ENCODE measurements around the gene TYSND1. TPM values are rescaled to one million over a fixed set of nuclear protein-coding genes. Genes with fewer than 3 reads are reported as not detected.
A peak's percentile ranks its signal among the peaks of the same experiment; 100 is the strongest.

The TYSND1 gene
- total and polyA plus RNA-seq, 7 donors: 2.4 to 7.5 (median 4.1) TPM

- intact Hi-C loops (cut with DNase I): no loop called here
- peaks cover 11% of the 10 kb centered on the region for H3K4me1 ChIP-seq
- ATAC-seq (no peak), DNase-seq (no peak)
- H3K27ac ChIP-seq: no peak overlapping the region
- no peak for TF ChIP-seq CTCF (IDR thresholded peaks at IDR 0.05)
- H3K9me3 ChIP-seq: no peaks in the 10 kb centered on the region
- no peaks in the 10 kb centered on the region for H3K27me3 ChIP-seq (ENCODE audit: insufficient read depth in 3 of 3, low read length in 2 of 3)
- H3K4me3 ChIP-seq: no peak overlapping the region
- 88 to 94% (median 89%) methylated on average over 11 of the region's 11 CpGs for WGBS, 3 donors
- H3K36me3 ChIP-seq (ENCODE audit: insufficient read depth in 1 of 2, low read depth in 1 of 2): peaks cover 0 to 20% of the 10 kb centered on the region in 2 donors
Measured at GRCh38 chr10:70139151-70139996, 7.1 kb downstream of the TYSND1 start.

GRCh38 chr10:70137927-70138883 is 8.3 kb downstream of the TYSND1 start:
- Histone ChIP-seq H3K36me3 (ENCODE audit: insufficient read depth in 1 of 2, low read depth in 1 of 2) (peaks cover 0 to 20% of the 10 kb centered on the region in 2 donors), H3K27ac (no peak overlapping the region), H3K4me3 (no peak overlapping the region), H3K9me3 (no peaks in the 10 kb centered on the region), H3K27me3 (ENCODE audit: insufficient read depth in 3 of 3, low read length in 2 of 3) (no peaks in the 10 kb centered on the region), H3K4me1 (peaks cover 20% of the 10 kb centered on the region)
- ATAC-seq (no peak), DNase-seq (no peak)
- WGBS, 3 donors: 92 to 95% (median 93%) methylated on average over 14 of the region's 14 CpGs
- no peak for TF ChIP-seq CTCF (IDR thresholded peaks at IDR 0.05)
- intact Hi-C loops (cut with DNase I): no loop called here

GRCh38 chr10:70137135-70137534 is 9.4 kb downstream of the TYSND1 start:
- Histone ChIP-seq H3K27ac (no peak overlapping the region), H3K27me3 (ENCODE audit: insufficient read depth in 3 of 3, low read length in 2 of 3) (no peaks in the 10 kb centered on the region), H3K4me3 (no peak overlapping the region), H3K36me3 (ENCODE audit: insufficient read depth in 1 of 2, low read depth in 1 of 2) (peaks cover 0 to 20% of the 10 kb centered on the region in 2 donors), H3K9me3 (no peaks in the 10 kb centered on the region), H3K4me1 (peaks cover 23% of the 10 kb centered on the region)
- no peak for TF ChIP-seq CTCF (IDR thresholded peaks at IDR 0.05)
- whole genome bisulfite sequencing, 3 donors: 91 to 93% (median 92%) methylated on average over 9 of the region's 9 CpGs
- intact Hi-C loops (cut with DNase I): no loop called here
- no peak for ATAC-seq
- DNase-seq: no peak

- Histone ChIP-seq H3K4me1 (peaks cover 37% of the 10 kb centered on the region), H3K27me3 (ENCODE audit: insufficient read depth in 3 of 3, low read length in 2 of 3) (no peaks in the 10 kb centered on the region), H3K36me3 (ENCODE audit: insufficient read depth in 1 of 2, low read depth in 1 of 2) (peaks cover 0 to 16% of the 10 kb centered on the region in 2 donors), H3K4me3 (peak overlapping the region; percentile 15), H3K9me3 (no peaks in the 10 kb centered on the region), H3K27ac (peak overlapping the region; percentile 85)
- no peak for TF ChIP-seq CTCF (IDR thresholded peaks at IDR 0.05)
- intact Hi-C loops (cut with DNase I): no loop called here
- DNase-seq: peak; percentile 41 to 86
- WGBS, 3 donors: 23 to 42% (median 30%) methylated on average over 7 of the region's 7 CpGs
- peak; percentile 69 to 82 (median 80) for ATAC-seq
Measured at GRCh38 chr10:70135684-70136083, 10.8 kb downstream of the TYSND1 start.
